Measurements from ENCODE around the gene ARTN. TPM values are rescaled to one million over a fixed set of nuclear protein-coding genes. Genes with fewer than 3 reads are reported as not detected.

Gene ARTN
- total and polyA plus RNA-seq, 2 experiments from 2014 or later = 6.7 to 35.7 TPM

GRCh38 chr1:43904660-43905551 is 28.7 kb upstream of the ARTN start:
- no peak overlapping the region for H3K4me2 ChIP-seq
- H3K4me1 ChIP-seq (ENCODE audit: insufficient read depth) = no peaks in the 10 kb centered on the region
- H3K4me3 ChIP-seq = no peak overlapping the region
- no peak for ATAC-seq
- DNase-seq (ENCODE audit: low spot score) = no peak
- H3K27me3 Mint-ChIP-seq (ENCODE audit: insufficient read depth, low read depth, poor library complexity) = peaks cover 8% of the 10 kb centered on the region
- peaks cover 3% of the 10 kb centered on the region; the same call in 2 of the 3 replicates for H3K4me1 Mint-ChIP-seq
- H3K9me3 Mint-ChIP-seq = peaks cover 3% of the 10 kb centered on the region; the same call in 2 of the 3 replicates
- H3K27ac Mint-ChIP-seq = no peak overlapping the region
- no peak overlapping the region for H2AFZ ChIP-seq
- H3K36me3 ChIP-seq (ENCODE audit: insufficient read depth) = no peaks in the 10 kb centered on the region
- no peaks in the 10 kb centered on the region for H3F3A ChIP-seq (replicated peaks; ENCODE audit: low read depth)
- no peaks in the 10 kb centered on the region for H3K27me3 ChIP-seq (ENCODE audit: insufficient read depth)
- no peaks in the 10 kb centered on the region for H3K9me2 ChIP-seq (ENCODE audit: insufficient read depth)
- H3K4me3 Mint-ChIP-seq = no peak overlapping the region
- no peak overlapping the region for H3K27ac ChIP-seq (ENCODE audit: low read depth)
- H4K20me1 ChIP-seq (replicated peaks; ENCODE audit: insufficient read depth) = no peaks in the 10 kb centered on the region
- TF ChIP-seq ETS1 (IDR thresholded peaks at IDR 0.05) (no peak), ZNF462 (CRISPR knock-in tag; IDR thresholded peaks at IDR 0.05) (no peak), ZNF331 (CRISPR knock-in tag; IDR thresholded peaks at IDR 0.05; ENCODE audit: low read depth) (no peak), STAT1 (IDR thresholded peaks at IDR 0.05; ENCODE audit: unreplicated experiment) (no peak), REST (IDR thresholded peaks at IDR 0.05; ENCODE audit: unreplicated experiment) (no peak), CREB1 (CRISPR knock-in tag; IDR thresholded peaks at IDR 0.05; ENCODE audit: low read depth) (no peak), EZH2 (IDR thresholded peaks at IDR 0.05; ENCODE audit: low read depth, unreplicated experiment) (no peak), JUNB (IDR thresholded peaks at IDR 0.05; ENCODE audit: unreplicated experiment) (no peak), NANOG (IDR thresholded peaks at IDR 0.05; ENCODE audit: borderline replicate concordance) (no peak), POLR2AphosphoS5 (IDR thresholded peaks at IDR 0.05; ENCODE audit: low read depth) (no peak), EZH2phosphoT487 (IDR thresholded peaks at IDR 0.05; ENCODE audit: unreplicated experiment) (no peak), CTCF (conservative IDR thresholded peaks at IDR 0.05; ENCODE audit: low read depth in 2 of 2) (no peak), ZNF114 (CRISPR knock-in tag; IDR thresholded peaks at IDR 0.05) (no peak)
- H3K79me2 ChIP-seq (replicated peaks; ENCODE audit: insufficient read depth) = no peaks in the 10 kb centered on the region
- peaks cover 3% of the 10 kb centered on the region; the same call in 1 of the 3 replicates for H3K36me3 Mint-ChIP-seq (ENCODE audit: low read depth)

Measured in GM23338 (cell line).